AG09309 (cell line): ENCODE results near the gene CCM2L.

ENCODE experiments used
- DNase-seq: peaks from one replicate; pipeline ENCODE4 v3.0.0-alpha.2; 2010; ENCODE audit warnings: low read depth
- H3K4me3 ChIP-seq: 2 replicates; pipeline ENCODE4 v1.5.1; 2011; ENCODE audit warnings: mild to moderate bottlenecking, low read depth, low read length, moderate library complexity; ENCODE audit not compliant: control insufficient read depth
- CTCF ChIP-seq: IDR thresholded peaks from 2 replicates; pipeline ENCODE4 v1.5.1; 2011; ENCODE audit warnings: mild to moderate bottlenecking, low read depth, low read length, inconsistent platforms; ENCODE audit not compliant: insufficient read depth, control insufficient read depth; ENCODE audit errors: missing control alignments

The CCM2L gene

GRCh38 chr20:32070690-32071213, 60.5 kb downstream of the CCM2L start:
- no peak overlapping the region for H3K4me3 ChIP-seq

GRCh38 chr20:32071395-32072167, 61.3 kb downstream of the CCM2L start:
- no peak for TF ChIP-seq CTCF
- no peak for DNase-seq

More at GRCh38 chr20:32070690-32071213, 60.5 kb downstream of the CCM2L start:
- no peak for DNase-seq
- no peak for TF ChIP-seq CTCF

GRCh38 chr20:32072168-32072750, 62.0 kb downstream of the CCM2L start:
- no peak for TF ChIP-seq CTCF
- no peak for DNase-seq
- no peak overlapping the region for H3K4me3 ChIP-seq

More at GRCh38 chr20:32071395-32072167, 61.3 kb downstream of the CCM2L start:
- H3K4me3 ChIP-seq = no peak overlapping the region

GRCh38 chr20:32075534-32075933, 65.3 kb downstream of the CCM2L start:
- TF ChIP-seq CTCF = no peak
- H3K4me3 ChIP-seq = no peak overlapping the region
- no peak for DNase-seq

- H3K4me3 ChIP-seq = no peak overlapping the region
- DNase-seq = no peak
- no peak for TF ChIP-seq CTCF
Observed at GRCh38 chr20:32077190-32077589, 67.0 kb downstream of the CCM2L start.

- no peak overlapping the region for H3K4me3 ChIP-seq
- no peak for TF ChIP-seq CTCF
- DNase-seq = no peak
Observed at GRCh38 chr20:32078322-32078721, 68.1 kb downstream of the CCM2L start.
